OCI-LY3 (cell line): ENCODE results near the gene MND1.

Experiments used
- H2AFZ ChIP-seq: fragments of 200-600, 300-600 bp; shearing (Covaris generic); 2 replicates; pipeline ENCODE4 v1.6.0; 2014; ENCODE audit warnings: antibody characterized with exemption, low read depth, low read length
- H3K27ac ChIP-seq: fragments of 200-600, 300-600 bp; sonication (generic); 2 replicates; pipeline ENCODE4 v1.5.1; 2014; ENCODE audit warnings: mild to moderate bottlenecking, low read length, moderate library complexity, mixed read lengths
- H3K27me3 ChIP-seq: fragments of 200-600, 300-600 bp; sonication (generic); 2 replicates; pipeline ENCODE4 v1.6.1; 2014; ENCODE audit warnings: low read depth, low read length, mixed read lengths
- H3K36me3 ChIP-seq: fragments of 200-600, 300-600 bp; sonication (generic); replicated peaks from 2 replicates; pipeline ENCODE3; 2014; ENCODE audit warnings: low read depth, low read length, mixed read lengths
- H3K4me1 ChIP-seq: fragments of 300-600, 200-600 bp; sonication (generic); 2 replicates; pipeline ENCODE4 v1.6.1; 2014; ENCODE audit warnings: low read length, mixed read lengths
- H3K4me2 ChIP-seq: fragments of 200-600, 300-600 bp; sonication (generic); 2 replicates; pipeline ENCODE4 v1.6.1; 2014; ENCODE audit warnings: low read length, mixed read lengths
- H3K4me3 ChIP-seq: fragments of 300-600, 200-600 bp; sonication (generic); 2 replicates; pipeline ENCODE4 v1.5.1; 2014; ENCODE audit warnings: antibody characterized with exemption, mild to moderate bottlenecking, low read length, moderate library complexity
- H3K79me2 ChIP-seq: fragments of 300-600, 200-600 bp; shearing (Covaris generic); 2 replicates; pipeline ENCODE4 v1.6.1; 2014; ENCODE audit warnings: mild to moderate bottlenecking, low read length, mixed read lengths
- H3K9ac ChIP-seq: fragments of 300-600, 200-600 bp; shearing (Covaris generic); 2 replicates; pipeline ENCODE4 v1.6.0; 2014; ENCODE audit warnings: mild to moderate bottlenecking, low read length, moderate library complexity
- H3K9me3 ChIP-seq: fragments of 200-600, 300-600 bp; shearing (Covaris generic); 2 replicates; pipeline ENCODE4 v1.6.1; 2014; ENCODE audit warnings: low read length, mixed read lengths; ENCODE audit not compliant: insufficient read depth
- H4K20me1 ChIP-seq: fragments of 200-600, 300-600 bp; sonication (generic); 2 replicates; pipeline ENCODE4 v1.6.1; 2016; ENCODE audit warnings: low read length, mixed read lengths; ENCODE audit not compliant: insufficient read depth
- CTCF ChIP-seq: fragments of 200-600, 300-600 bp; sonication (generic); IDR thresholded peaks from 2 replicates; pipeline ENCODE4 v1.5.1; 2014; ENCODE audit warnings: antibody characterized with exemption, low read length, low read depth
- EZH2phosphoT487 ChIP-seq: fragments of 200-600 bp; shearing (Covaris generic); IDR thresholded peaks from 2 replicates; pipeline ENCODE4 v1.6.1; 2018; ENCODE audit warnings: antibody characterized with exemption, mixed run types, low read depth

The MND1 gene

GRCh38 chr4:153428941-153429475, 84.5 kb downstream of the MND1 start:
- TF ChIP-seq EZH2phosphoT487 (no peak), CTCF (no peak)
- peaks cover 29% of the 10 kb centered on the region for H3K4me1 ChIP-seq
- H4K20me1 ChIP-seq: no peaks in the 10 kb centered on the region
- no peaks in the 10 kb centered on the region; the same call in 1 of the 2 replicates for H3K9me3 ChIP-seq
- H2AFZ ChIP-seq: no peak overlapping the region
- no peaks in the 10 kb centered on the region for H3K79me2 ChIP-seq
- H3K27me3 ChIP-seq: no peaks in the 10 kb centered on the region
- H3K4me2 ChIP-seq: no peak overlapping the region
- H3K27ac ChIP-seq: no peak overlapping the region
- H3K4me3 ChIP-seq: no peak overlapping the region
- no peak overlapping the region for H3K9ac ChIP-seq
- no peaks in the 10 kb centered on the region for H3K36me3 ChIP-seq

- TF ChIP-seq EZH2phosphoT487 (no peak), CTCF (peak; percentile 99)
- no peak overlapping the region for H2AFZ ChIP-seq
- no peaks in the 10 kb centered on the region for H3K36me3 ChIP-seq
- H3K4me1 ChIP-seq: peaks cover 45% of the 10 kb centered on the region
- peak overlapping the region; percentile 81 for H3K4me2 ChIP-seq
- no peaks in the 10 kb centered on the region for H3K79me2 ChIP-seq
- H3K9ac ChIP-seq: peak overlapping the region; percentile 65
- H3K27ac ChIP-seq: peak overlapping the region; percentile 86
- H3K4me3 ChIP-seq: peak overlapping the region; percentile 67
- H3K27me3 ChIP-seq: no peaks in the 10 kb centered on the region
- H3K9me3 ChIP-seq: no peaks in the 10 kb centered on the region
- H4K20me1 ChIP-seq: no peaks in the 10 kb centered on the region
Measured at GRCh38 chr4:153432965-153433753, 88.7 kb downstream of the MND1 start.

- Histone ChIP-seq H3K79me2 (no peaks in the 10 kb centered on the region), H3K27ac (peak overlapping the region; percentile 86), H3K9ac (peak overlapping the region; percentile 65), H3K27me3 (no peaks in the 10 kb centered on the region), H2AFZ (no peak overlapping the region), H3K9me3 (no peaks in the 10 kb centered on the region), H3K36me3 (no peaks in the 10 kb centered on the region), H3K4me1 (peaks cover 51% of the 10 kb centered on the region), H3K4me3 (peak overlapping the region; percentile 67), H3K4me2 (peak overlapping the region; percentile 81), H4K20me1 (no peaks in the 10 kb centered on the region)
- no peak for TF ChIP-seq CTCF
- no peak for TF ChIP-seq EZH2phosphoT487
Measured at GRCh38 chr4:153433754-153434105, 89.2 kb downstream of the MND1 start.

GRCh38 chr4:153434190-153434589, 89.7 kb downstream of the MND1 start:
- H3K4me2 ChIP-seq: peak overlapping the region; percentile 81

More at GRCh38 chr4:153434190-153434589, 89.7 kb downstream of the MND1 start:
- Histone ChIP-seq H3K36me3 (no peaks in the 10 kb centered on the region), H3K27me3 (no peaks in the 10 kb centered on the region), H3K27ac (peak overlapping the region; percentile 86), H3K4me1 (peaks cover 54% of the 10 kb centered on the region), H3K79me2 (no peaks in the 10 kb centered on the region), H3K9ac (peak overlapping the region; percentile 65; the same call in 1 of the 2 replicates), H3K9me3 (no peaks in the 10 kb centered on the region), H3K4me3 (peak overlapping the region; percentile 67), H2AFZ (no peak overlapping the region), H4K20me1 (no peaks in the 10 kb centered on the region)
- TF ChIP-seq CTCF: no peak
- TF ChIP-seq EZH2phosphoT487: no peak
